Neural progenitor cell (in vitro differentiated cells): Measurements from ENCODE around the gene ASRGL1. TPM values are rescaled to one million over a fixed set of nuclear protein-coding genes. Genes with fewer than 3 reads are reported as not detected.

Experiments used
- DNase-seq: peaks from one replicate; pipeline ENCODE4 v3.0.0-alpha.2; 2016; ENCODE audit warnings: low spot score
- H2AFZ ChIP-seq: fragments of 200-600 bp; sonication (generic); replicated peaks from 2 replicates; pipeline ENCODE4 v1.6.1; 2016; ENCODE audit warnings: antibody characterized with exemption
- H3F3A ChIP-seq: fragments of 200-600 bp; sonication (generic); 2 replicates; pipeline ENCODE4 v1.6.1; 2016; ENCODE audit warnings: antibody characterized with exemption, low read depth
- H3K27ac ChIP-seq: fragments of 200-600 bp; sonication (generic); 2 replicates; pipeline ENCODE4 v1.5.1; 2016; ENCODE audit warnings: mild to moderate bottlenecking
- H3K27me3 ChIP-seq: fragments of 200-600 bp; sonication (generic); 2 replicates; pipeline ENCODE4 v1.6.1; 2016; ENCODE audit warnings: mild to moderate bottlenecking, moderate library complexity
- H3K36me3 ChIP-seq: fragments of 200-600 bp; sonication (generic); 2 replicates; pipeline ENCODE4 v1.5.1; 2016
- H3K4me1 ChIP-seq: fragments of 200-600 bp; sonication (generic); 2 replicates; pipeline ENCODE4 v1.6.1; 2016; ENCODE audit warnings: mixed run types
- H3K4me2 ChIP-seq: fragments of 200-600 bp; sonication (generic); 2 replicates; pipeline ENCODE4 v1.6.1; 2016
- H3K4me3 ChIP-seq: fragments of 200-600 bp; sonication (generic); 2 replicates; pipeline ENCODE4 v1.5.1; 2016
- H3K79me2 ChIP-seq: fragments of 200-600 bp; sonication (generic); 2 replicates; pipeline ENCODE4 v1.6.1; 2016; ENCODE audit warnings: low read depth
- H3K9ac ChIP-seq: fragments of 200-600 bp; sonication (generic); 2 replicates; pipeline ENCODE4 v1.6.1; 2016
- H3K9me3 ChIP-seq: fragments of 200-600 bp; sonication (generic); 2 replicates; pipeline ENCODE4 v1.5.1; 2016; ENCODE audit warnings: low read depth
- H4K20me1 ChIP-seq: fragments of 200-600 bp; sonication (generic); 2 replicates; pipeline ENCODE4 v1.6.1; 2016; ENCODE audit warnings: low read depth
- H3K27ac Mint-ChIP-seq: 3 replicates; pipeline ENCODE4 v1.8.0; 2021; ENCODE audit warnings: mixed read lengths
- H3K27me3 Mint-ChIP-seq: 2 replicates; pipeline ENCODE4 v1.8.0; 2022; ENCODE audit warnings: low read depth, mild to moderate bottlenecking, inconsistent platforms, moderate library complexity, mixed read lengths; ENCODE audit not compliant: insufficient read depth
- H3K36me3 Mint-ChIP-seq: 3 replicates; pipeline ENCODE4 v1.8.0; 2021; ENCODE audit warnings: mixed read lengths
- H3K4me1 Mint-ChIP-seq: 3 replicates; pipeline ENCODE4 v1.8.0; 2021; ENCODE audit warnings: mixed read lengths
- H3K4me3 Mint-ChIP-seq: 3 replicates; pipeline ENCODE4 v1.8.0; 2021; ENCODE audit warnings: mild to moderate bottlenecking, moderate library complexity, mixed read lengths
- H3K9me3 Mint-ChIP-seq: 3 replicates; pipeline ENCODE4 v1.8.0; 2020; ENCODE audit warnings: mixed read lengths
- EZH2 ChIP-seq: fragments of 200-600 bp; sonication (generic); IDR thresholded peaks from 2 replicates; pipeline ENCODE4 v1.6.1; 2017; ENCODE audit warnings: antibody characterized with exemption, mild to moderate bottlenecking, moderate library complexity
- EZH2phosphoT487 ChIP-seq: fragments of 200-600 bp; sonication (generic); IDR thresholded peaks from 2 replicates; pipeline ENCODE4 v1.6.1; 2017; ENCODE audit warnings: antibody characterized with exemption
- total RNA-seq: library from RNA; depleted of rRNA; stranded (reverse); fragments of >200 nt; gene quantifications from 2 replicates; pipeline ENCODE4 v1.2.3, GENCODE V29; 2015; ENCODE audit warnings: low replicate concordance
- TF ChIP-seq, protein P1 (sequence below): fragments of 200-600 bp; sonication (generic); IDR thresholded peaks from 2 replicates; pipeline ENCODE4 v1.5.1; 2017; ENCODE audit warnings: antibody characterized with exemption, mild to moderate bottlenecking

The ASRGL1 gene
- total RNA-seq, 1 donor from 2014 or later: 56.8 TPM

DNA sequence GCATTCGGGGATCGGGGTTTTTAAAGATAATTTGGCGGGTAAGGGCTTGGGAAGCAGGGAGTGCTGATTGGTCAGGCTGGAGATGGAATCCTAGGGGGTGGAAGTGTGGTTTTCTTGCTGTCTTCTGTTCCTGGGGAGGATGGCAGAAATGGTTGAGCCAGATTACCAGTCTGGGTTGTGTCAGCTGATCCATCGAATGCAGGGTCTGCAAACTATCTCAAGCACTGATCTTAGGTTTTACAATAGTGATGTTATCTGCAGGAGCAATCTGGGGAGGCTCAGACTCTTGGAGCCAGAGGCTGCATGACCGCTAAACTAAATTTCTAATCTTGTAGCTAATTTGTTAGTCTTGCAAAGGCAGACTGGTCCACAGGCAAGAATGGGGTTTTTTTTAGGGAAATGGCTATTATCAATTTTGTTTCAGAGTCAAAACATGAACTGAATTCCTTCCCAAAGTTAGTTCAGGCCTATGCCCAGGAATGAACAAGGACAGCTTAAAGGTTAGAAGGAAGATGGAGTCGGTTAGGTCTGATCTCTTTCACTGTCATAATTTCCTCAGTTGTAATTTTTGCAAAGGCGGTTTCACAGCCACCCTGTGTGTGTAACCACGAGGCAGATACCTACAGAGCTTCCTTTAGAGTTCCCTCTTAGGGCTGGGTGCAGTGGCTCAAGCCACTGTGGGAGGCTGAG lies 91.8 kb downstream of the ASRGL1 start:
- Mint-ChIP-seq H3K9me3 (peaks cover 3% of the 10 kb centered on the region), H3K4me1 (peaks cover 27% of the 10 kb centered on the region), H3K27me3 (no peaks in the 10 kb centered on the region), H3K4me3 (no peak overlapping the region), H3K27ac (peak overlapping the region; percentile 1), H3K36me3 (no peaks in the 10 kb centered on the region)
- no peak overlapping the region for H3K4me2 ChIP-seq
- H3K36me3 ChIP-seq: no peaks in the 10 kb centered on the region
- no peak overlapping the region for H3K4me3 ChIP-seq
- no peaks in the 10 kb centered on the region for H3K79me2 ChIP-seq
- no peaks in the 10 kb centered on the region for H4K20me1 ChIP-seq
- H3K9me3 ChIP-seq: no peaks in the 10 kb centered on the region
- H3K27ac ChIP-seq: no peak overlapping the region
- H3K4me1 ChIP-seq: peaks cover 17% of the 10 kb centered on the region
- DNase-seq: no peak
- TF ChIP-seq EZH2 (no peak), EZH2phosphoT487 (no peak)
- TF ChIP-seq, protein P1, sequence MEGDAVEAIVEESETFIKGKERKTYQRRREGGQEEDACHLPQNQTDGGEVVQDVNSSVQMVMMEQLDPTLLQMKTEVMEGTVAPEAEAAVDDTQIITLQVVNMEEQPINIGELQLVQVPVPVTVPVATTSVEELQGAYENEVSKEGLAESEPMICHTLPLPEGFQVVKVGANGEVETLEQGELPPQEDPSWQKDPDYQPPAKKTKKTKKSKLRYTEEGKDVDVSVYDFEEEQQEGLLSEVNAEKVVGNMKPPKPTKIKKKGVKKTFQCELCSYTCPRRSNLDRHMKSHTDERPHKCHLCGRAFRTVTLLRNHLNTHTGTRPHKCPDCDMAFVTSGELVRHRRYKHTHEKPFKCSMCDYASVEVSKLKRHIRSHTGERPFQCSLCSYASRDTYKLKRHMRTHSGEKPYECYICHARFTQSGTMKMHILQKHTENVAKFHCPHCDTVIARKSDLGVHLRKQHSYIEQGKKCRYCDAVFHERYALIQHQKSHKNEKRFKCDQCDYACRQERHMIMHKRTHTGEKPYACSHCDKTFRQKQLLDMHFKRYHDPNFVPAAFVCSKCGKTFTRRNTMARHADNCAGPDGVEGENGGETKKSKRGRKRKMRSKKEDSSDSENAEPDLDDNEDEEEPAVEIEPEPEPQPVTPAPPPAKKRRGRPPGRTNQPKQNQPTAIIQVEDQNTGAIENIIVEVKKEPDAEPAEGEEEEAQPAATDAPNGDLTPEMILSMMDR: no peak
- no peaks in the 10 kb centered on the region for H3K27me3 ChIP-seq
- no peak overlapping the region for H2AFZ ChIP-seq
- H3F3A ChIP-seq: peaks cover 16% of the 10 kb centered on the region
- no peak overlapping the region for H3K9ac ChIP-seq

GRCh38 chr11:62430425-62430824 lies 93.2 kb downstream of the ASRGL1 start:
- Histone ChIP-seq H3K27me3 (no peaks in the 10 kb centered on the region), H3K4me1 (peaks cover 18% of the 10 kb centered on the region), H3K79me2 (no peaks in the 10 kb centered on the region), H3K9ac (no peak overlapping the region), H3K36me3 (no peaks in the 10 kb centered on the region), H3K4me2 (no peak overlapping the region), H4K20me1 (no peaks in the 10 kb centered on the region), H3K27ac (no peak overlapping the region), H2AFZ (no peak overlapping the region), H3K9me3 (no peaks in the 10 kb centered on the region), H3K4me3 (no peak overlapping the region), H3F3A (peaks cover 8% of the 10 kb centered on the region)
- Mint-ChIP-seq H3K27me3 (no peaks in the 10 kb centered on the region), H3K4me3 (no peak overlapping the region), H3K36me3 (no peaks in the 10 kb centered on the region), H3K27ac (peak overlapping the region; percentile 12), H3K9me3 (peaks cover 3% of the 10 kb centered on the region), H3K4me1 (peaks cover 27% of the 10 kb centered on the region)
- DNase-seq: no peak
- no peak for TF ChIP-seq EZH2

DNA sequence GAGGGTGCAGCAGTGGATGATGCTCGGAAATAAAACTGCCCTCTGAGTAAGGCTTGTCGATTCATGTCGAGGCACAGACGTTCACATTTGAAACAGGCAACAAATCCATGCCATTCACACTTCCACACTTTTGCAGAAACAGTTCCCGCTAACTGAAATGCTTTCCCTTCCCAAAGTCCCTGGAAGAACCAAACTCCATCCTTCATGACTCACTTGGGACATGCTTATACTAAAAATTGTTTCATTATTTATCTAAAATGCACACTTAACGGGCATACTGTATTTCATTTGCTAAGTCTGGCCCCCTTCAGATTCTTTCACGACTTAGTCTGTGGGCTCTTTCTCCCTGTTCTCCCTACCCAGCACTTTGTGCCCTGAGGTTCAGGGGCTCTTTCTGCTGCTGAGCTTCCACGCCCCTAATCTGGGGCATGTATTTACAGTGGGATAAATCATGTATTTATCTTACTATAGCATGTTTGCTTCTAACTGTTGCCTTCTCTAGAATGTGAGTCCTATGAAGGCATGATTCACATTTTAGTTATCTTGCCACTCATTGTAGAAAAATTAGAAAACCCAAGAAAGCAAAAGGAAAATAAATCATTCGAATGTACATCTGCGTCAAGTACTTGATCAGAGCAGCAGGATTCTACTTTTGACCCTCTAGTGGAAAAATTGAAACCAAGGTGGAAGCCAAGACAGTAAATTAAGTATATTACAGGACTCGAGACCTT lies 94.1 kb downstream of the ASRGL1 start:
- H2AFZ ChIP-seq: no peak overlapping the region

More for the DNA sequence above, 94.1 kb downstream of the ASRGL1 start:
- peaks cover 32% of the 10 kb centered on the region for H3K4me1 Mint-ChIP-seq
- no peaks in the 10 kb centered on the region for H3K27me3 Mint-ChIP-seq
- Histone ChIP-seq H3K4me3 (no peak overlapping the region), H3K4me1 (peaks cover 15% of the 10 kb centered on the region), H3K9ac (no peak overlapping the region), H3K27me3 (no peaks in the 10 kb centered on the region), H3K4me2 (no peak overlapping the region), H3K36me3 (no peaks in the 10 kb centered on the region), H3F3A (peaks cover 7% of the 10 kb centered on the region), H4K20me1 (no peaks in the 10 kb centered on the region), H3K9me3 (no peaks in the 10 kb centered on the region), H3K27ac (no peak overlapping the region), H3K79me2 (no peaks in the 10 kb centered on the region)
- no peaks in the 10 kb centered on the region for H3K36me3 Mint-ChIP-seq
- peaks cover 3% of the 10 kb centered on the region for H3K9me3 Mint-ChIP-seq
- DNase-seq: no peak
- H3K27ac Mint-ChIP-seq: no peak overlapping the region
- no peak overlapping the region for H3K4me3 Mint-ChIP-seq
- TF ChIP-seq EZH2phosphoT487 (no peak), EZH2 (no peak)
- TF ChIP-seq, protein P1: no peak
